NCI-H2196 treated with DMSO at 0.1 percent for 48 hours (cell line): ENCODE data around the gene PITPNM3.

Experiments
- DNase-seq: peaks from one replicate; lab custom pipeline; 2025; ENCODE audit not compliant: unreplicated experiment; lab: John Stamatoyannopoulos, UW

The PITPNM3 gene

DNA sequence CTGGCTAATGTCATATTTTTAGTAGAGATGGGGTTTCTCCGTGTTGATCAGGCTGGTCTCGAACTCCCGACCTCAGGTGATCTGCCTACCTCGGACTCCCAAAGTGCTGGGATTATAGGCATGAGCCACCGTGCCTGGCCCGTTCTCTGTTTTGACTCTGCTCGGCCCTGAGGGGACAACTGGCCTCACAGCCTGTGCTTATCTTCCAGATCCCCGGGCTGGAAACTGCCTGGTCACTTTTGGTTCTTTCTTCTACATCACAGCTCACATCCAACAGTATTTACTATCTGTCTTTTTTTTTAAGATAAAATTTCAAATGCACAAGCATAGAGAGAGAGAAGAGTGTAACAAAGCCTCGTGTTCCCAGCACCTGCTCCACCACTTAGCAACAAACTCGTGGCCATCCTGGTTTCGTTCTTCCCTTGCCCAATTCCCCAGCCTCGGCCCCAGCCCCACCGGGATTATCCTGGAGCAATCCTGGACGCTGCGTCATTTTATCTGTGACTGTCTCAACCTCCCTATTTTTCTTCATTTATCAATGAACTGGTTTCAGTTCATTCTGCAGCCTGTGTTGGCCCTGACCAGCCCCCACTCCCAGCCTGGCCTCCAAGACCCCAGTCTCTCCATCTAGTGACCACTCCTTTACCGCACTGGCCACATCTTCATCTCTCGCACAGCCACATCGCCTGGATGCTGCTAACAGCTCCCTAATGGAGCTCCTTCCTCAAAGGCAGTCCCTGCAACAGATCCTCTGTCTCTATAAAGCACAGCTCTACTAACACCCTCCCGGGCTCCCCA is 91.0 kb downstream of the PITPNM3 start:
- no peak for DNase-seq

GRCh38 chr17:6464446-6465041 is 91.8 kb downstream of the PITPNM3 start:
- DNase-seq: no peak

DNA sequence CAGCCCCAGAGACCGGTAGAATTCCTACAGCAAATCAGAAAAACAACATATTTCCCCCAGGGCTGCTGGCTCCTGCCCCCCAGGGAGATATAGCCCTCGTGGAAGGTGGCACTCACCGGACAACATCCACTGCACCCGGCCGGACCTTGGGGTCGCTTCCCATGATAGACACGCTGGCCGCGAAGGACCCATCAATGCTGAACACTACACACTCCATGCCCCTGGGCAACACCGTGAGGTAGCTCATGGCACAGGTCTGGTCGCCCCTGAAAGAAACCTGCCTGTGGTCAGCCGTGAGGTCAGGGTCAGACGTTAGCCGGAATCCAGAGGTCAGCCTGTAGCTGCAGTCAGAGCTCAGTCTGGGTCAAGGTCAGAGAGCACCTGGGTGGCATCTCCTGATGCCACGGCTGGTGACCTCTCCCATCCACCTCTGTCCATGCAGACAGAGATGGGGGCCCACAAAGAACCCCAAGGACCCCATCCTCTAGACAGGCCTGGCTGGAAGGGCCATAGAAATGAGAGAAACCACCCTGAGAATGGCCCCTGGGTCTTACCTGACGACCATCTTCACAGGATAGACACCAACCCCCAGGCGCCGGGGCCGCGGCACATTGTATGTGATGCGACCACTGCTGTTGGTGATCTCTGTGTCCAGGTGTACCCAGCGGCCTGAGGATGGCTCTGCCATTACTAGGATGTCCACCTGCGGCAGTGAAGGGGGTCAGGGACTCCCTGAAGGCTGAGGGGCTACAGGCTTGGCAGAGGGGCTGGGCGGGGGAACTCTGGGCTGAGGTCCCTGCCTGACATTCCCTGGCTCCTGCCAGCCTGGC is 92.5 kb downstream of the PITPNM3 start:
- no peak for DNase-seq

DNA sequence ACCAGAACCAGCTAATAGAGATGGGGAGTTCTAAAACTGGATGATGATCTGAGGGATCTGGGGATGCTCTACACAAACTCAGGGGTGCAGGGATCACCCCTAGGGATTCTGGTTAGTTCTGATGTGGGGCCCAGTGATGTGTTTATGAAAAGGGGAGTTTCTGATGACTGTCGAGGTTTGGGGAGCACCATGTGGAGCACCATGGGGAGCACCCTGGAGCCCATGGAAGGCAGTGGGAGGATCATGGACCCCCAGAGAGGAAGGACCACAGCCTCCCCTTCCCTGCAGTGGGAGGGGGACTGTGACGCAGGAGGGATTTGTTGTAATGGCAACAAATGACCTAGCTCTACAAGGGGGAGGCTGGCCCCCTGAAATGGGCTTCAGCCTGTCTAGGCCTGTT is 93.7 kb downstream of the PITPNM3 start:
- no peak for DNase-seq

- DNase-seq: no peak
Observed at GRCh38 chr17:6461792-6462524, 94.4 kb downstream of the PITPNM3 start.

- no peak for DNase-seq
Observed at GRCh38 chr17:6461246-6461645, 95.1 kb downstream of the PITPNM3 start.

DNA sequence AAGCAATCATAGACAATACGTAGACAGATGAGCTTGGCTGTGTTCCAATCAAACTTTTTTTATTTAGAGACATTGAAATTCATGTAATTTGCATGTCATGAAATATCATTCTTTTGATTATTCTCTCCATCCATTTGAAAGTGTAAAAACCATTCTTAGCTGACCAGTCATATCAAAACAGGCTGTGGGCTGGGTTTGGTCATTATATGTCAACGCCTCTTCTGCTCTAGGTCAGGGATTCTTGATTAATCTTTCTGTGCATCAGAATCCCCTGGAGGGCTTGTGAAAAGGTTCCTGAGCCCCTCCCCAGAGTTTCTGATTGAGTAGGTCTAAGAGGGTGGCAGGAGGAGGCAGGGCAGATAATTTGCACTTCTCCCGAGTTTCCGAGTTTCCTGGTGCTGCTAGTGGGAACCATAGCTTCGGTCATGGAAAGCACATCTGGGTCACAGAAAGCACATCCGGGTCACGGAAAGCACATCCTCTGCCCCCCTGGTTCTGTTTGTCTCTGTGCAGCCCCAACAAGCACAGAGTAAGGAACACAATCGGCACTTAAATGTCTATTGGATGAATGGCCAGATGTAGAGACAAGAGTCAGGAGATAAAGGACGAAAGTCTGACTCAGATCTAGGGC is 95.7 kb downstream of the PITPNM3 start:
- no peak for DNase-seq

DNA sequence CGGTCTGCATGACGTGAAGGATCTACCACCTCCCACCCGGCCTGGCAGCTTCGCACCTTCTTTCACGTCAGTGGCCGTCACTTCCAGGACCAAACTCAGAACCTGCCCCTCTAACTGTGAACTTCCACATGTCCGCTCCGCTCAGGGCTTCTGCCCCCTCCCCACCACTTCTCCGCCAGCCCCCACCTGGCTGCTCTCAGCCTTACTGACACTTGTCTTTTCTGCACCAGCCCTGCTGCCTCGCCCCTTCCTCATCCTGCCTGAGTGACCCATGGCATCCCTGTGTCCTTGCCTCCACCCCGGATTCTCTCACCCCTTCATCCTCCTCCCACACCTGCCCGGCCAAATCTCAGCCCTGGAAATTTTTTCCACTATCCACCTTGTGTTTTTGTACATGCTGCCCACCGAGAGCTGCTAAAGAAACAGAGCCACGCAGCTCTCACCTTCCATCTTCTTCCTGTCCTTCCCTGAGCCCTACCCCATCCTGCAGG is 97.8 kb downstream of the PITPNM3 start:
- DNase-seq: no peak

- no peak for DNase-seq
Observed at GRCh38 chr17:6457688-6458459, 98.5 kb downstream of the PITPNM3 start.

DNA sequence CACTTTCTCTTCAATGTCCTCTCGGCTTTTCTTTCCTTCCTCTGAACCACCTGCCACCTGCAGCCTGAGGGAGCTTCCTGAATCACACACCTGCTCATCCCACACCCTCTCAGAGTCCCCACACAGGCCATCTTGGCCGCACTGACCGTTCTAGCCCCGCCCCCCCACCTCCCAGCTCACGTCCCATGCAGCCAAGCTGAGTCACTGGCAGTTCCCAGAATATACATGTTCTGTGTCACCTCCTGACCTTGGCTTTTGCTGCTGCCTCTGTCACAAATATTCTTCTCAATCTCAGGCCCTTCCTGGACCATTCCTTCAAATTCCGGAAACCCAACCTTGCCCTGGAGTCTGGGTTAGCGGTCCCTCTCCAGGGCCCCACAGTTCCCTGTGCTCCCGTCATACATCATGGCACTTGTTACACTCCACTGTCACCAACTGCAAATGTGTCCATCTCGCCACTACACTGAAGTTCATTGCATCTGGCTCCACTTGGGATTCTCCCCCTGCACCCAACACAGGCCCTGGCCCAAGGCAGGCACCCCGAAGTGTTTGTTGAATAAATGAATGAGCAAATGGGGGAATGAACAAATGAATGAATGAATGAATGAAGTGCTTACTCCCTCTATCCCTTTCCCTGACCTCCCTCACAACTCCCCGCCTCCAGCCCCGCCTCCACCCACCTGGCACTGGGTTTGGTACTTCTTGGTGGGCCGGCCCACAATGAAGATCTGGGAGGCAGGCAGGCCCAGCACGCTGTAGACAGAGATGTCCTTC is 99.3 kb downstream of the PITPNM3 start:
- peak; percentile 28 for DNase-seq

DNA sequence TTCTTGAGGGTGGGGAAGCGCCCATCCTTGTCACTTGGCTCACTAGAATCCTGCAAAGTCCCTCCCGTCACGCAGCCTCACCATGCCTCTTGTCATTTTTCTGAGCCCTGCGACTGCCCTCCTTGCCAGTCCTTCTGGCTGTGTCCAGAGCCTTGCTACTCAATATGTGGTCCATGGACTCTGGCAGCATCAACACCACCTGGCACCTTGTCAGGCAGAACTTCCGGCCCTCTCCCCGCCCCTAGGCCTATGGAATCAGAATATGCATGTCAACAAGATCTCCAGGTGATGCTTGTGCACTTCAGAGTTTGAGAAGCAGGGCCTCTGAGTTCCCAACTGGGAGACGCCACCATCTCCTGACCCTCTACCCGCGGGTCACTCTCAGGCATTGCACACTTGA is 100.0 kb downstream of the PITPNM3 start:
- no peak for DNase-seq

DNA sequence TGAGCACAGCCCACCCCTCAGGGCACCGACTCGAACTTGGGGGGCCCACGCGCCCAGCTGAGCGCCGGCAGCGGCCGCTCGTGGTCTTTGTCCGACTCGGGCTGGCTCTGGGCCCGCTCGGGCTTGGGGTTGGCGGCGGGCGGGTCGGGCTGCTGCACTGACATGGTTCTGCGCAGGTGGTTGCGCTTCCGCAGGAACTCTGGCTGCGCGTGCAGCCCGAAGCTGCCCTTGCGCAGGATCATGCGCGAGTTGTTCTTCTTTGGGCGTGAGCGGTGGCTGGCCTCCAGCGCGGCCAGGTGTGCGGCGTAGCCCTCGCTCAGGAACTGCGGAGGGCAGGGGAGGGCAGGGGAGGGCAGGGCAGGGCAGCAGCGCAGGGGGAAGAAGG is 101.0 kb downstream of the PITPNM3 start:
- DNase-seq: peak; percentile 37

GRCh38 chr17:6454495-6455320 is 101.6 kb downstream of the PITPNM3 start:
- no peak for DNase-seq

- no peak for DNase-seq
Observed at GRCh38 chr17:6453279-6454024, 102.9 kb downstream of the PITPNM3 start.

DNA sequence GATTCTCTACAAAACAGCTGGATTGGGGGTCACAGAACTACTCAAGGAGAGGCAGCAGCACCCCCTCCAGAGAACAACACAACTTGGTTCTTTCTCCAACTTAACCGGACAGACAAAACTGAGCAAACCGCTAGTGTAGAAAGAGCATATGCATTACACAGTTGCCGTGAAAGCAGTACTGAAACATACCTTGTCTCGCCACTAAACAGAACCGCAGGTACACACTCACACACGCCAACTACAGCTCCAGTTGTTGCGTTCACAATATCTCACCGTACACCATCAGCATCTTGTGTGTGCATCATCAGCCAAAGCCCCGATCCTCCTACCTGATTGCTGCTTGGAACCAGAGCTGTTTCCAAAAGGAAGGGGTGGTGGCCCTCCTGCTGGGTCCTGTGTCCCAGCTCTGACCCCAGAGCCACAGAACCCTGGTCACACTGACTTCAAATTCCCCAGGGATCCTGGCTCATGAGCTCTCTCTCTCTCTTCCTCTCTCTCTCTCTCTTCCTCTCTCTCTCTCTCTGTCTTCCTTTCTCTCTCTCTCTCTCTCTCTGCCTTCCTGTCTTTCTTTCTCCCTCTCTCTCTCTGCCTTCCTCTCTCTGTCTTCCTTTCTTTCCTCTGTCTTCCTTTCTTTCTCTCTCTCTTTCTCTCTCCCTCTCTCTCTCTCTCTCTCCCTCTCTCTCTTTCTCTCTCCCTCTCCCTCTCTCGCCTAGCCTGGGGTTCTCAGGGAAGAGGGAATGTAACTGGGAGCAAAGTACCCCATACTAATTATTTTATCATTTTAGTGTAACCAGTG is 103.7 kb downstream of the PITPNM3 start:
- no peak for DNase-seq

GRCh38 chr17:6450926-6451832 is 105.2 kb downstream of the PITPNM3 start:
- DNase-seq: no peak
